ENCODE data around the gene PRR14L.

DNA sequence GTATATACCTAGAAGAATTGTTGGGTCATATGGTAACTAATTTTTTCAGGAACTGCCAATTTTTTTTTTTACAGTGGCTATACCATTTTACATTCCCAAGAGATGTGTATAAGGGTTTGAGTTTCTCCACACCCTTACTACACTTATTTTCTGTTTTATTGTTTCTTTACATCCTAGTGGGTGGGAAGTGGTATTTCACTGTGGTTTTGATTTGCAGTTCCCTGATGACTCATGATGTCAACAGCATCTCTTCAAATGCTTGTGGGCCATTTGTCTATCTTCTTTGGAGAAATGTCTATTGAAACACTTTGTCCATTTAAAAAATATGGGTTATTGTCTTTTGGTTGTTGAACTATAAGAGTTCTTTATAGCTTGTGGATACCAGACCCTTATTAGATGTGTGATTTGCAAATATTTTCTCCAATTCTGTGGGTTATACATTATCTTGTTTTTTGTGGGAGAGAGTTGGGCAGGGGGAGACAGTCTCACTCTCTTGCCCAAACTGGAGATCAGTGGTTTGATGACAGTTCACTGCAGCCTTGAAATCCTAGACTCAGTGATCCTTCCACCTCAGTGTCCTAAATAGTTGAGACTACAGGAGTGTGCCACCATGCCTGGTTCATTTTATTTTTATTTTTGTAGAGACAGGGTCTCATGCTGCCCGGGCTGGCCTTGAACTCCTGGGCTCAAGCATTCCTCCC lies 57.6 kb downstream of the PRR14L start:
- TF ChIP-seq TAF1 (IDR thresholded peaks at IDR 0.05; ENCODE audit: borderline replicate concordance, low read depth, low read length) (no peak), POLR2A (IDR thresholded peaks at IDR 0.05; ENCODE audit: low read depth, low read length) (no peak)
